Spinal cord (tissue), 10 donors: Measurements from ENCODE around the gene C1QL4. TPM values are rescaled to one million over a fixed set of nuclear protein-coding genes. Genes with fewer than 3 reads are reported as not detected.
"Not testable (repeated sequence)": the region's sequence is repeated elsewhere in the genome, so short reads cannot be mapped to it uniquely, and the experiment has no call there.

ENCODE experiments used
- DNase-seq, 6 donors: peaks; one replicate each; pipeline versions ENCODE4 v3.0.0 to v3.0.0-alpha.2; 2013 to 2015; ENCODE audit warnings: low spot score in 6 of 6, low read depth in 4 of 6
- H3K27ac ChIP-seq: one replicate; pipeline ENCODE4 v1.5.1; 2013; ENCODE audit warnings: low read depth, low read length, control low read depth
- H3K27me3 ChIP-seq: one replicate; pipeline ENCODE4 v1.6.1; 2013; ENCODE audit warnings: low read length; ENCODE audit not compliant: control insufficient read depth, insufficient read depth
- H3K36me3 ChIP-seq: one replicate; pipeline ENCODE4 v1.6.1; 2013; ENCODE audit warnings: low read length; ENCODE audit not compliant: control insufficient read depth, insufficient read depth
- H3K4me1 ChIP-seq: one replicate; pipeline ENCODE4 v1.6.1; 2013; ENCODE audit warnings: low read length; ENCODE audit not compliant: control insufficient read depth, insufficient read depth
- H3K4me3 ChIP-seq: one replicate; pipeline ENCODE4 v1.5.1; 2013; ENCODE audit warnings: low read depth, low read length, control low read depth
- H3K9me3 ChIP-seq: one replicate; pipeline ENCODE4 v1.6.1; 2013; ENCODE audit warnings: low read length; ENCODE audit not compliant: control insufficient read depth, insufficient read depth
- WGBS: methylation state at CpG from one replicate; pipeline ENCODE4 v1.1.5; 2013; ENCODE audit warnings: missing lambda C conversion rate; ENCODE audit not compliant: insufficient coverage; 5-methylcytosine and 5-hydroxymethylcytosine counted together
- long read RNA-seq, 4 donors: transcript quantifications; one replicate each; lab custom pipeline, GENCODE V29; 2026
- polyA plus RNA-seq, 2 donors: library from polyadenylated mRNA; unstranded; fragments of 120-200 nt; gene quantifications; one replicate each; pipeline ENCODE4 v1.2.1, GENCODE V29; 2013; ENCODE audit not compliant: insufficient read length in 2 of 2
- total RNA-seq, 2 donors: library from RNA; depleted of rRNA in 1 of 2; stranded (reverse); fragments of 120-200 nt in 1 of 2; fragments of >200 nt in 1 of 2; gene quantifications; one replicate each; pipeline versions ENCODE4 v1.2.3 to v1.2.4, GENCODE V29; 2013 to 2014
- donor health status: healthy.

Gene C1QL4
- 1 to 10 TPM; 3.8 to 4.8 TPM for total RNA-seq
- polyA plus RNA-seq = 10 to 100 TPM; 24.9 to 34.6 TPM
- long read RNA-seq, donor 1, transcript C1QL4-201 (2 exons, 2,071 nt) = major isoform, 8 of 8 reads
- long read RNA-seq, donor 1, partial matches to known transcripts = 0 of 8 reads
- long read RNA-seq, donor 1, other reads (novel, unspliced or antisense) = 0 of 8 reads
- long read RNA-seq, donor 2, transcript C1QL4-201 (2 exons, 2,071 nt) = major isoform, 5 of 5 reads
- long read RNA-seq, donor 2, partial matches to known transcripts = 0 of 5 reads
- long read RNA-seq, donor 2, other reads (novel, unspliced or antisense) = 0 of 5 reads
- long read RNA-seq, donor 3, transcript C1QL4-201 (2 exons, 2,071 nt) = major isoform, 5 of 5 reads
- long read RNA-seq, donor 3, partial matches to known transcripts = 0 of 5 reads
- long read RNA-seq, donor 3, other reads (novel, unspliced or antisense) = 0 of 5 reads
- long read RNA-seq, donor 4 = 0 reads

GRCh38 chr12:49336645-49337584, at the start of gene C1QL4:
C1QL4 (minus strand) TSS chr12:49337188; CDS start chr12:49336477, 711 bp downstream.
- Histone ChIP-seq H3K36me3 (peaks cover 3% of the 10 kb centered on the region), H3K4me1 (peaks cover 77% of the 10 kb centered on the region), H3K27ac (no peak within 1 kb of the TSS), H3K27me3 (peaks cover 99% of the 10 kb centered on the region), H3K4me3 (peak within 1 kb of the TSS; percentile 53), H3K9me3 (no peaks in the 10 kb centered on the region)
- WGBS = under 1% methylated on average over 52 of the region's 65 CpGs
- peak in 3 of 6 donors; percentile 56 to 89 (median 85) for DNase-seq

DNA sequence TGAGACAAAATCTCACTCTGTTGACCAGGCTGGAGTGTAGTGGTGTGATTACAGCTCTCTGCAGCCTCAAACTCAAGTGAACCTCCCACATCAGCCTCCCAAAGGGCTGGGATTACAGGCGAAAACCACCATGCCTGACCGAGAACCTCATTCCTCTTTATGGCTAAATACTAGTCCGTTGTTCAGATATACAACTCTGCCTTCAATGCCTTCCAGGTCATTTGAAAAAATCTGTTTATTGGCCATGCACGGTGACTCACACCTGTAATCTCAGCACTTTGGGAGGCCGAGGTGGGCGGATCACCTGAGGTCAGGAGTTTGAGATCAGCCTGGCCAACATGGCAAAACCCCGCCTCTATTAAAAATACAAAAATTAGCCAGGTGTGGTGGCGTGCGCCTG, 43.2 kb upstream of the C1QL4 start:
- H3K4me3 ChIP-seq, H3K27ac ChIP-seq, H3K27me3 ChIP-seq, H3K9me3 ChIP-seq, H3K36me3 ChIP-seq, H3K4me1 ChIP-seq, DNase-seq: not testable (repeated sequence)
- 98% methylated on average over 6 of the region's 9 CpGs for WGBS

DNA sequence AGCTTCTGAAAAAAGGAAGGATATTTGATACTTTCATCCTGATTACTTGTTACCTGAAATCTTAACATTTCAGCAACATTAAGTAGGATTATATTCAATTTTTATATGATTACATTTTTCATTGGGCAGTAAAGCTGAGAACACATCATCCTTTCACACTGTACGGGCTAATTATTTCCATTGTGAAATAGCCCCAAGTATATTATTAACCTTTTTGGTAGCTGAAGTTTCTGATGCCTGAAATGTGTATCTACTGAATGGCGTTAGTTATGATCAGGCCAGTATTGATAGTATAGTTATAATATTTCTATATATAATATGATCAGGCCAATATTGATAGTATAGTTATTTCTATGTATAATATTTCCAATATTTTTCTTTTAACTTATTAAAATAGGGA, 40.4 kb upstream of the C1QL4 start:
- H3K27me3 ChIP-seq = no peaks in the 10 kb centered on the region
- no CpG with 5 or more reads among the region's 2 CpGs for WGBS

DNA sequence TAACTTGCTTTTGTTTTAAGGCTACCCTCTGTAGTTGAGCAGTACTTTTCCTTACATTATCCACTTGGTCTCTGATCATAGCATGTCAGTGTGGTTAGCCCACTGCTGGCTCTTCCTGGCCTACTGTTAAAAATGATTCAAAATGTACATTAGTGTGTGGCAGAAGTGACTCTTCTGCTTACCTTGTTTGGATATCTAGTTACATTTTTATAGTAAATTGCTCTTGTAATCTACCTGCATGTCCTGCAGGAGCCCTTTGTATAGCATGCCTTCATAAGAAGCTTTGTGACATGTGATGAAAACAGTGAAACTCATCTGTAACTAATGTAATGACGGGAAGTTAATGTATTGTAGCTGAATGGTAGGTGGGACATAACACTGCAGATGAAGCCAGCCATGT, 38.4 kb upstream of the C1QL4 start:
- peaks cover 2% of the 10 kb centered on the region for H3K36me3 ChIP-seq
- no peaks in the 10 kb centered on the region for H3K4me1 ChIP-seq
- no CpG with 5 or more reads among the region's 1 CpG for WGBS
- no peaks in the 10 kb centered on the region for H3K27me3 ChIP-seq
- no peaks in the 10 kb centered on the region for H3K9me3 ChIP-seq
- H3K4me3 ChIP-seq = no peak overlapping the region
- peak in 1 of 6 donors; percentile 9 for DNase-seq
- H3K27ac ChIP-seq = no peak overlapping the region

More for the DNA sequence above, 40.4 kb upstream of the C1QL4 start:
- H3K36me3 ChIP-seq = peaks cover 2% of the 10 kb centered on the region
- DNase-seq = no peak
- H3K4me3 ChIP-seq = no peak overlapping the region
- no peaks in the 10 kb centered on the region for H3K9me3 ChIP-seq
- H3K27ac ChIP-seq = no peak overlapping the region
- H3K4me1 ChIP-seq = no peaks in the 10 kb centered on the region

DNA sequence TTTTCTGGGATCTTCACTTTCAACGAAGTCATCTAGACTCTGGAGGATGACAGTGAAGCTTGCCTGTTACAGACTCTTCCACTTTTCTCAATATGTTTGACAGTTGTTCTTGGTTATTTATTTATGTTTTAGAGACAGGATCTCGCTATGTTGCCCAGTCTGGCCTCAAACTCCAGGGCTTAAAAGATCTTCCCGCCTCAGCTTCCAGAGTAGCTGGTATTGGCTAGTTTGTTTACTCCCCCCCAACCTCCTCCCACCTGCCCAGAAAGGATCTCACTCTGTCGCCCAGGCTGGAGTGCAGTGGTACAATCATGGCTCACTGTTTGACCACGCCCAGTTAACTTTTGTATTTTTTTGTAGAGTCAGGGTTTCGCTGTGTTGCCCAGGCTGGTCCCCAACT, 33.6 kb upstream of the C1QL4 start:
- H3K27ac ChIP-seq = no peak overlapping the region
- H3K4me3 ChIP-seq = no peak overlapping the region
- WGBS = 100% methylated on average over 2 of the region's 6 CpGs
- peaks cover 10% of the 10 kb centered on the region for H3K4me1 ChIP-seq
- H3K9me3 ChIP-seq = no peaks in the 10 kb centered on the region
- no peak for DNase-seq
- no peaks in the 10 kb centered on the region for H3K27me3 ChIP-seq
- peaks cover 2% of the 10 kb centered on the region for H3K36me3 ChIP-seq

DNA sequence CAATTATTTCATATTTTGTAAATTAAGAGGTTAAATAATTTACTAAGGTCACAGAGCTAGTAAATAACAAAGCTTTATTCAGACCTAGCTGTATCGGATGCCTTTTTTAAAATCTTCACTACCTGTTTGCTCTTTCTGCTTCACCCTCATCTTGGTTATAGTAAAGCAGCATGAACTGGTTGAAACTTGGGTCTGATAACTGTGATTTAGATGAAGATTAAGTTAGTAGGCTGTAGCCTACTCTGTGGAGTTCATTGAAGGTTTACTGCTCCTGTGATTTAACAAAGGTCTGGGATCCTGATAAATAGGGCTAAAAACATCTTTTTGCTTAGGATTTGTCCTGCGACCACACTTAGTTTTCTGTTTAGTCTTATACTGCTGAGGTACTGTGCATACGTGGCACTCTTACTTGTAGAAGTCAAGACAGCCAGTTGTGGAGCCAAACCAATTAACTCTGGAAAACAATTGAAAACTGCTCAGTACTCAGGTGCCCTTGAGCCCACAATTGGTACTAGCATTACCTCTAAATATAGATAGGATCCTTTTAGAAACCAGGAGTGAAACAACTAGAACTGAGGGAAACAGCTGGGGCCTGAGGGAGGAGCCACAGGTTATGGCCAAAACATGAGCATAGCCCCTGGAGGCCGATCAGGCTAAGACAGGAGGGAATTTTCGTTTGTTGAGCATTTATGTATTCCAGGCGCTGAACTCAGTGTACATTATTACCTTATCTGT, 32.6 kb upstream of the C1QL4 start:
- no peak overlapping the region for H3K4me3 ChIP-seq
- H3K27me3 ChIP-seq = no peaks in the 10 kb centered on the region
- no peaks in the 10 kb centered on the region for H3K9me3 ChIP-seq
- no peak overlapping the region for H3K27ac ChIP-seq
- DNase-seq = no peak
- peaks cover 2% of the 10 kb centered on the region for H3K36me3 ChIP-seq
- H3K4me1 ChIP-seq = peaks cover 10% of the 10 kb centered on the region
- WGBS = 100% methylated on average over 1 of the region's 6 CpGs

DNA sequence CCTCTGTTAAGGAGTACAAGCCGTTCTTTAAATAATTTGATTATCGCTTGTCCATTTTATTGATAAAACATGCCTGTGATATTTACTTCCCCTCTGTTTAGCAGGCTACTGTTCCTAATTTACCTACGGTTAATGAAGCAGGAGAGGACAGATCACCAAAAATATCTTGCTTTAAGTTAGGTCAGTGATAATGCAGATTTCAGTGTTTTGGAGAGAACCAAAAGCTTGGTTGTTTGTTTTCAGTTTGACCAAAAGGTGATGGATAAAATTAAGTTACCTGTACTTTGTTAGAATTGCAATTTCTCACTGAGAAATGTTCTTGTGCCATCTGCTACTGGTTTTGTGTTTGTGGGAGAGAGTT, 31.2 kb upstream of the C1QL4 start:
- WGBS = no CpG with 5 or more reads among the region's 3 CpGs
- Histone ChIP-seq H3K4me1 (peaks cover 10% of the 10 kb centered on the region), H3K27ac (peak overlapping the region; percentile 99), H3K27me3 (no peaks in the 10 kb centered on the region), H3K9me3 (no peaks in the 10 kb centered on the region), H3K36me3 (no peaks in the 10 kb centered on the region), H3K4me3 (peak overlapping the region; percentile 95)
- DNase-seq = peak in 1 of 6 donors; percentile 5

- no peaks in the 10 kb centered on the region for H3K9me3 ChIP-seq
- H3K36me3 ChIP-seq = no peaks in the 10 kb centered on the region
- DNase-seq = peak in 2 of 6 donors; percentile 74 to 75
- H3K4me1 ChIP-seq = peaks cover 10% of the 10 kb centered on the region
- peak within 1 kb of the TSS; percentile 99 for H3K27ac ChIP-seq
- H3K4me3 ChIP-seq = peak within 1 kb of the TSS; percentile 95
- WGBS = under 1% methylated on average over 24 of the region's 52 CpGs
- no peaks in the 10 kb centered on the region for H3K27me3 ChIP-seq
Measured at GRCh38 chr12:49367381-49368239, 30.6 kb upstream of the C1QL4 start, which contains the start of gene SPATS2. SPATS2 (plus strand) TSS chr12:49367462; CDS start chr12:49461013, 93,551 bp downstream.
